Endothelial cell (in vitro differentiated cells): ENCODE data around the gene RALGPS1. TPM values are rescaled to one million over a fixed set of nuclear protein-coding genes. Genes with fewer than 3 reads are reported as not detected.

Experiments used
- DNase-seq: peaks from one replicate; pipeline ENCODE4 v3.0.0; 2021; ENCODE audit warnings: low spot score
- H3K27ac Mint-ChIP-seq: one replicate; pipeline ENCODE4 v1.8.0; 2021; ENCODE audit warnings: mixed read lengths, inconsistent platforms; ENCODE audit not compliant: unreplicated experiment
- H3K27me3 Mint-ChIP-seq: one replicate; pipeline ENCODE4 v1.8.0; 2021; ENCODE audit warnings: mild to moderate bottlenecking, moderate library complexity, mixed read lengths, inconsistent platforms; ENCODE audit not compliant: unreplicated experiment
- H3K36me3 Mint-ChIP-seq: one replicate; pipeline ENCODE4 v1.8.0; 2021; ENCODE audit warnings: mild to moderate bottlenecking, low read depth, mixed read lengths, inconsistent platforms; ENCODE audit not compliant: unreplicated experiment
- H3K4me1 Mint-ChIP-seq: one replicate; pipeline ENCODE4 v1.8.0; 2021; ENCODE audit warnings: mild to moderate bottlenecking, mixed read lengths, inconsistent platforms; ENCODE audit not compliant: unreplicated experiment
- H3K4me3 Mint-ChIP-seq: one replicate; pipeline ENCODE4 v1.8.0; 2021; ENCODE audit warnings: mild to moderate bottlenecking, mixed read lengths, inconsistent platforms; ENCODE audit not compliant: unreplicated experiment
- H3K9me3 Mint-ChIP-seq: one replicate; pipeline ENCODE4 v1.8.0; 2021; ENCODE audit warnings: mixed read lengths, inconsistent platforms; ENCODE audit not compliant: unreplicated experiment
- total RNA-seq: library from RNA; stranded (reverse); fragmentation: NEBNext Ultra II Directional; extraction: Animal tissue kit (Norgen Biotek cat#: 25700); gene quantifications from one replicate; pipeline ENCODE4 v1.2.1, GENCODE V29; 2021; ENCODE audit not compliant: unreplicated experiment
- TF ChIP-seq, protein P1 (sequence below): fragments of 200-600 bp; sonication (generic); IDR thresholded peaks from one replicate; pipeline ENCODE4 v1.5.0; 2021; ENCODE audit warnings: antibody characterized with exemption; ENCODE audit not compliant: unreplicated experiment

RALGPS1 gene
- total RNA-seq, 1 donor from 2014 or later: 6.4 TPM

DNA sequence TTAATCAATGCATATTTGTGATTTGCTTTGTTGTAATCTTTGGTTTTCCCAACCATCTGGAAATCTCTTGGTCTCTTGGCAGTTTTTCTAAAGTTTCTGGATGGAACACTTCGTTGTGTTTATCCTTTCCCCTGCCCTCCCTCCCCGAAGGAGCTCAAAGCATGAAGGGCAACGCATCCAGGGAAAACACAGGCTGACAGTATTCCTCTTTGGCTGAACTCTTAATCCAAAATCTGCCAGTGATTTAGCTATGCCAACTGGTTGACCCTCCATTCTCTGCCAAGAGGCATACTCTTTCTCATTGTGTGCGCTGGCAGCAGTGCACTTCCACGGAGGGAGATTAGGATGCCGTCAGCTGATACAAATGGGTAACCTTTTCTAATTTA is 33.6 kb upstream of the RALGPS1 start:
- no peak for DNase-seq
- Mint-ChIP-seq H3K9me3 (no peaks in the 10 kb centered on the region), H3K27me3 (no peaks in the 10 kb centered on the region), H3K36me3 (peaks cover 12% of the 10 kb centered on the region), H3K4me1 (peaks cover 26% of the 10 kb centered on the region), H3K27ac (no peak overlapping the region), H3K4me3 (no peak overlapping the region)
- TF ChIP-seq, protein P1, sequence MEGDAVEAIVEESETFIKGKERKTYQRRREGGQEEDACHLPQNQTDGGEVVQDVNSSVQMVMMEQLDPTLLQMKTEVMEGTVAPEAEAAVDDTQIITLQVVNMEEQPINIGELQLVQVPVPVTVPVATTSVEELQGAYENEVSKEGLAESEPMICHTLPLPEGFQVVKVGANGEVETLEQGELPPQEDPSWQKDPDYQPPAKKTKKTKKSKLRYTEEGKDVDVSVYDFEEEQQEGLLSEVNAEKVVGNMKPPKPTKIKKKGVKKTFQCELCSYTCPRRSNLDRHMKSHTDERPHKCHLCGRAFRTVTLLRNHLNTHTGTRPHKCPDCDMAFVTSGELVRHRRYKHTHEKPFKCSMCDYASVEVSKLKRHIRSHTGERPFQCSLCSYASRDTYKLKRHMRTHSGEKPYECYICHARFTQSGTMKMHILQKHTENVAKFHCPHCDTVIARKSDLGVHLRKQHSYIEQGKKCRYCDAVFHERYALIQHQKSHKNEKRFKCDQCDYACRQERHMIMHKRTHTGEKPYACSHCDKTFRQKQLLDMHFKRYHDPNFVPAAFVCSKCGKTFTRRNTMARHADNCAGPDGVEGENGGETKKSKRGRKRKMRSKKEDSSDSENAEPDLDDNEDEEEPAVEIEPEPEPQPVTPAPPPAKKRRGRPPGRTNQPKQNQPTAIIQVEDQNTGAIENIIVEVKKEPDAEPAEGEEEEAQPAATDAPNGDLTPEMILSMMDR: no peak

DNA sequence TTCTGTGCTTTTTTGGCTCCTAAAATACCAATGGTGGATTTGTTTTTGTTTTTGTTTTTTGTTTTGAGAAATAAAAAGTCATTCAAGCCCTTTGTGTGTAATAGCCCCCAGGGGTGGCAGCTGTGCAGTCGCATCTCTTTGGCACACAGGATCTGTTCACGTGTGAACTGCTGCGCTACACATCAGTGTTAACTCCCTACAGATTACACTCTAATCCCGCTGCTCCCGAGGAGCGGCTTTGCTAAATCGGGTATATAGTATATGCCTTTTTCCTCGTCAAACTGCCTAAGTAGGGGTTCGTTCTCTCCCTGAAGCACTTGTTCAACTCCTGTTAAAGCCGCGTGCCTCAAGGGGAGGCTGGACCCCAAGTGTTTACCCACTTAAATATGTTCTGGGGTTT is 31.8 kb upstream of the RALGPS1 start:
- Mint-ChIP-seq H3K4me1 (peaks cover 21% of the 10 kb centered on the region), H3K4me3 (no peak overlapping the region), H3K9me3 (no peaks in the 10 kb centered on the region), H3K27ac (no peak overlapping the region), H3K36me3 (peaks cover 12% of the 10 kb centered on the region), H3K27me3 (no peaks in the 10 kb centered on the region)
- TF ChIP-seq, protein P1: no peak
- no peak for DNase-seq

DNA sequence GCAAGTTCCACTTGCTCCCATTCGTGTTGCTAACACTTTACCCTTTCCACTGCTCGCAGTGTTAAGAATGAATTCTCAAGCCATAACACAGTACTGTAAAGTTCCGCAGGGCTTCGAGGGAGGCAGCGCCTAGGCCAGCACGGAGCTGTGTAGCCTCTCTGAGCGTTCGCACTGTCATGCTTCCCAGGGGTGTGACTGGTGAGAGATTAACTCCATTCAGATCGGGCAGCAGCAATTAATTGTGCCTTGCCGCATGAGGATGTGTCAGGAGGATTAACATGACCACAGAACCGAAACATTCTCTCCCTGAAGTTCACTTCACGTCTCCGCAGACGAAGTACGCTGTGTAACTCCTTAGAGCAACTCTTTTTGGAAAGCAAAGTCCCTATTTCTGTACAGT is 30.9 kb upstream of the RALGPS1 start:
- Mint-ChIP-seq H3K27ac (no peak overlapping the region), H3K9me3 (no peaks in the 10 kb centered on the region), H3K4me1 (peaks cover 21% of the 10 kb centered on the region), H3K4me3 (no peak overlapping the region), H3K27me3 (no peaks in the 10 kb centered on the region), H3K36me3 (peaks cover 12% of the 10 kb centered on the region)
- no peak for DNase-seq
- TF ChIP-seq, protein P1: no peak

- H3K4me3 Mint-ChIP-seq: no peak overlapping the region
- TF ChIP-seq, protein P1: no peak
- peak overlapping the region; percentile 45 for H3K27ac Mint-ChIP-seq
- H3K9me3 Mint-ChIP-seq: no peaks in the 10 kb centered on the region
- H3K27me3 Mint-ChIP-seq: no peaks in the 10 kb centered on the region
- H3K4me1 Mint-ChIP-seq: peaks cover 23% of the 10 kb centered on the region
- peaks cover 6% of the 10 kb centered on the region for H3K36me3 Mint-ChIP-seq
- peak; percentile 31 for DNase-seq
Observed at GRCh38 chr9:126885131-126885641, 29.4 kb upstream of the RALGPS1 start.

- Mint-ChIP-seq H3K9me3 (no peaks in the 10 kb centered on the region), H3K4me1 (peaks cover 23% of the 10 kb centered on the region), H3K36me3 (no peaks in the 10 kb centered on the region), H3K27ac (peak overlapping the region; percentile 18), H3K27me3 (no peaks in the 10 kb centered on the region), H3K4me3 (no peak overlapping the region)
- TF ChIP-seq, protein P1: no peak
- DNase-seq: no peak
Observed at GRCh38 chr9:126886034-126886822, 28.4 kb upstream of the RALGPS1 start.
